Measurements from ENCODE around the gene ADGRF1. TPM values are rescaled to one million over a fixed set of nuclear protein-coding genes. Genes with fewer than 3 reads are reported as not detected.
A peak's percentile ranks its signal among the peaks of the same experiment; 100 is the strongest.
"Not testable (repeated sequence)": the region's sequence is repeated elsewhere in the genome, so short reads cannot be mapped to it uniquely, and the experiment has no call there.

The ADGRF1 gene
- polyA plus RNA-seq, 2 of the 4 experiments (the other 2 are of a cell fraction): 0.01 TPM; not detected in 1

- Histone ChIP-seq H3K4me1 (peaks cover 12% of the 10 kb centered on the region; the same call in 2 of the 3 replicates), H3K9me3 (no peaks in the 10 kb centered on the region), H3K4me2 (no peak overlapping the region), H3K27ac (peak overlapping the region in 1 of 2 experiments; percentile 45; a peak in 2 of 6 replicates), H3K4me3 (no peak overlapping the region)
- ChIA-PET CTCF (interaction anchor here (0.6 to 2.2 kb wide), 4 partner anchors 50 to 146 kb away, joined by 3 to 10 read pairs (median 4); no protein-coding TSS in a partner anchor), POLR2A (no interaction called here)
- TF ChIP-seq JUNB (IDR thresholded peaks at IDR 0.05) (peak; percentile 52), ESRRA (IDR thresholded peaks at IDR 0.05; ENCODE audit: borderline replicate concordance, low read length) (no peak), GATA3 (IDR thresholded peaks at IDR 0.05; ENCODE audit: borderline replicate concordance) (peak; percentile 30; the same call in 1 of the 2 replicates), FOSL2 (IDR thresholded peaks at IDR 0.05) (0 out of 2 replicates have a peak, but pooled peaks have one; percentile 33), FOSL2 (CRISPR knock-in tag; IDR thresholded peaks at IDR 0.05) (peak; percentile 78)
- 24% methylated on average over 3 of the region's 3 CpGs for WGBS (ENCODE audit: missing lambda C conversion rate)
- FAIRE-seq (no peak), ATAC-seq (peak; percentile 93 to 96), DNase-seq (ENCODE audit: low read depth in 1 of 2, low spot score in 1 of 2) (peak; percentile 58 to 61)
These were observed 48.3 kb downstream of the ADGRF1 start for GRCh38 chr6:46993846-46994245.

GRCh38 chr6:46992391-46992790 lies 49.7 kb downstream of the ADGRF1 start:
- WGBS (ENCODE audit: missing lambda C conversion rate): 98% methylated on average over 2 of the region's 2 CpGs
- CTCF ChIA-PET: interaction anchor here (1.4 to 3.7 kb wide), 3 partner anchors 54 to 1062 kb away, joined by 3 to 41 read pairs (median 13); no protein-coding TSS in a partner anchor
- POLR2A ChIA-PET; H3K9me3 ChIP-seq; H3K4me2 ChIP-seq; ATAC-seq; H3K4me3 ChIP-seq; FAIRE-seq; DNase-seq (ENCODE audit: low read depth in 1 of 2, low spot score in 1 of 2); H3K27ac ChIP-seq: not testable (repeated sequence)
- H3K4me1 ChIP-seq: peaks cover 12% of the 10 kb centered on the region; the same call in 2 of the 3 replicates

GRCh38 chr6:46990818-46991510 lies 51.2 kb downstream of the ADGRF1 start:
- H3K4me3 ChIP-seq, H3K9me3 ChIP-seq, POLR2A ChIA-PET, FAIRE-seq: not testable (repeated sequence)
- TF ChIP-seq CTCF (IDR thresholded peaks at IDR 0.05): peak; percentile 68
- peak; percentile 83 to 89 for TF ChIP-seq RAD21 (conservative IDR thresholded peaks at IDR 0.05 in 1 of 2, IDR thresholded peaks at IDR 0.05 in 1 of 2)
- TF ChIP-seq SMC3 (IDR thresholded peaks at IDR 0.05): peak; percentile 88
- CTCF ChIA-PET: interaction anchor here (0.6 to 3.7 kb wide), 32 partner anchors 12 to 1060 kb away, joined by 3 to 41 read pairs (median 3); partner anchors contain the start of gene ADGRF1
- Histone ChIP-seq H3K27ac (peak overlapping the region in 1 of 2 experiments; percentile 47; a peak in 1 of 6 replicates), H3K4me2 (peak overlapping the region; percentile 67), H3K4me1 (peaks cover 17% of the 10 kb centered on the region; the same call in 2 of the 3 replicates)
- DNase-seq (ENCODE audit: low read depth in 1 of 2, low spot score in 1 of 2) (peak; percentile 21 to 73), ATAC-seq (peak; percentile 70 to 79; a peak in 2 of 6 replicates)
- 41% methylated on average over 6 of the region's 6 CpGs for WGBS (ENCODE audit: missing lambda C conversion rate)

GRCh38 chr6:46990031-46990644 lies 52.0 kb downstream of the ADGRF1 start:
- WGBS (ENCODE audit: missing lambda C conversion rate): 53% methylated on average over 6 of the region's 6 CpGs
- no peak for ATAC-seq
- FAIRE-seq: no peak
- DNase-seq (ENCODE audit: low read depth in 1 of 2, low spot score in 1 of 2): no peak
- CTCF ChIA-PET: interaction anchor here (0.8 to 3.7 kb wide), 18 partner anchors 18 to 900 kb away, joined by 3 to 41 read pairs (median 3); partner anchors contain the start of gene ADGRF1
- POLR2A ChIA-PET: no interaction called here
- H3K27ac ChIP-seq: peak overlapping the region; percentile 21 to 47; a peak in 1 of 6 replicates
- H3K4me2 ChIP-seq: peak overlapping the region; percentile 67
- no peak overlapping the region for H3K4me3 ChIP-seq
- no peaks in the 10 kb centered on the region for H3K9me3 ChIP-seq
- peaks cover 17% of the 10 kb centered on the region; the same call in 2 of the 3 replicates for H3K4me1 ChIP-seq
- TF ChIP-seq RCOR1 (IDR thresholded peaks at IDR 0.05; ENCODE audit: low read depth, low read length): no peak
- no peak for TF ChIP-seq TFCP2L1 (CRISPR knock-in tag; IDR thresholded peaks at IDR 0.05)
- no peak for TF ChIP-seq PBX3 (IDR thresholded peaks at IDR 0.05)
- TF ChIP-seq MAFK (IDR thresholded peaks at IDR 0.05; ENCODE audit: partially characterized antibody): no peak
- TF ChIP-seq PHF8 (IDR thresholded peaks at IDR 0.05; ENCODE audit: borderline replicate concordance, low read depth): no peak
- TF ChIP-seq HOXB13 (CRISPR knock-in tag; IDR thresholded peaks at IDR 0.05; ENCODE audit: low read depth): no peak
- no peak for TF ChIP-seq CBX2 (IDR thresholded peaks at IDR 0.05; ENCODE audit: borderline replicate concordance, low read depth)
- no peak for TF ChIP-seq HES2 (IDR thresholded peaks at IDR 0.05)
- no peak for TF ChIP-seq ZNF302 (CRISPR knock-in tag; IDR thresholded peaks at IDR 0.05)
- no peak for TF ChIP-seq ELK1 (IDR thresholded peaks at IDR 0.05; ENCODE audit: low read depth, low read length)
- TF ChIP-seq CTCF (IDR thresholded peaks at IDR 0.05): no peak
- no peak for TF ChIP-seq ZC3H11A (IDR thresholded peaks at IDR 0.05)
- TF ChIP-seq POLR2A (IDR thresholded peaks at IDR 0.05; ENCODE audit: low read length): no peak
- TF ChIP-seq BHLHE40 (IDR thresholded peaks at IDR 0.05; ENCODE audit: low read depth, low read length): no peak
- TF ChIP-seq SMC3 (IDR thresholded peaks at IDR 0.05): no peak

Measured in A549 (cell line).